HEK293 (cell line): ENCODE results near the gene SUSD3.

Source experiments
- REST ChIP-seq: fragments of 450-650 bp; formaldehyde crosslinking; IDR thresholded peaks from 2 replicates; pipeline ENCODE4 v1.5.1; 2016; ENCODE audit warnings: missing biosample characterization, missing genetic modification characterization
- SP2 ChIP-seq: fragments of 450-650 bp; formaldehyde crosslinking; IDR thresholded peaks from 2 replicates; pipeline ENCODE4 v1.5.1; 2016; ENCODE audit warnings: missing biosample characterization, missing genetic modification characterization
- ZNF157 ChIP-seq: fragments of 450-650 bp; formaldehyde crosslinking; IDR thresholded peaks from 2 replicates; pipeline ENCODE4 v1.5.1; 2016; ENCODE audit warnings: missing biosample characterization, missing genetic modification characterization
- ZNF423 ChIP-seq: fragments of 450-650 bp; formaldehyde crosslinking; IDR thresholded peaks from 2 replicates; pipeline ENCODE4 v1.5.1; 2016; ENCODE audit warnings: missing biosample characterization, missing genetic modification characterization
- ZNF558 ChIP-seq: fragments of 450-650 bp; formaldehyde crosslinking; IDR thresholded peaks from 2 replicates; pipeline ENCODE4 v1.5.1; 2016; ENCODE audit warnings: missing biosample characterization, missing genetic modification characterization

- TF ChIP-seq ZNF423 (no peak), REST (tag by site-specific recombination) (no peak), ZNF157 (no peak), SP2 (tag by site-specific recombination) (no peak), ZNF558 (tag by site-specific recombination) (no peak)
Measured at GRCh38 chr9:93051680-93052089, 6.8 kb upstream of the SUSD3 start.
